ENCODE results near the gene DOCK6. TPM values are rescaled to one million over a fixed set of nuclear protein-coding genes. Genes with fewer than 3 reads are reported as not detected.

DOCK6 gene
- total and polyA plus RNA-seq, 2 of the 13 experiments (the other 11 are each of a cell fraction or from before 2014, with no cell fraction given): 5.4 to 38.1 TPM

DNA sequence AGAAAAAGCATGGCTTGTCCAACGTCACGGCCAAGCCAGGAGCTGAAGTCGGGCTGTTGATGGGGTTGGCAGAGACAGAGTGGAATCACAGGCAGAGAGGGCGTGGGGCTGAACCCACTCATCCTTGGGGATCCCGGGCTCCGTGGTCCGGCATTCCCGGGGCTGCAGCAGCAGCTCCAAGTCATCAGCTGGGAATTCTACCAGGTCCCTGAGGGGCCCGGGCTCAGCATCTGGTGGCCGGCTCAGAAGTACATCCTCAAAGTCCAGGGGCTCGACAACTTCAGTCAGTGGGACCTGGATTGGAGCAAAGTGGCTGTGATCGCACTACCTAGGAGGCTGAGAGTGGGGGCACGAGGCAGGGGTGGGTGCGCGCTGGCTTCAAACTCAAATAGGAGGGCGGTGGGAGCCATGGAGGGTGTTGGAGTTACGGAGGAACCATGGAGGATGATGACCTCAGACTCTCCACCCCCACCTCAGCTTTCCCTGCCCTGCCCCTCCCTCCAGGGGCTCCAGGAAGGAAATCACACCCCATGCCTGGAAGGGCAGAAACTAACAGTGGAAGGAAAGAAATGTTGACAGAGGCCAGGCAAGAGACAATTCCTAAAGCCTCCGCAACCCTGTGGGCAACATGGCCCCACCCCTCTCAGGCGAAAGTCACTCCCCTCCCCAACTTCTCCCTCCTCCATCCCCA is 9.5 kb downstream of the DOCK6 start:
- no peaks in the 10 kb centered on the region for H3K79me2 ChIP-seq (ENCODE audit: insufficient read depth, low read length)
- 97% methylated on average over 16 of the region's 19 CpGs for WGBS (ENCODE audit: low lambda C conversion rate)
- ATAC-seq: no peak
- no peak overlapping the region for H3K4me3 ChIP-seq (replicated peaks in 1 of 3; ENCODE audit: insufficient read depth in 1 of 3, low read depth in 2 of 3, low read length in 3 of 3)
- H4K20me1 ChIP-seq (ENCODE audit: insufficient read depth, low read length): peaks cover 4% of the 10 kb centered on the region; the same call in 1 of the 2 replicates
- ChIA-PET CTCF (ENCODE audit: low intra/inter-chr PET ratio, low total read pairs) (no interaction called here), POLR2A (no interaction called here)
- TF ChIP-seq MLLT10 (CRISPR knock-in tag; IDR thresholded peaks at IDR 0.05) (no peak), GATAD2A (CRISPR knock-in tag; IDR thresholded peaks at IDR 0.05) (no peak), TBX3 (IDR thresholded peaks at IDR 0.05; ENCODE audit: borderline replicate concordance) (no peak), ZNF557 (CRISPR knock-in tag; IDR thresholded peaks at IDR 0.05) (no peak), DMAP1 (CRISPR knock-in tag; IDR thresholded peaks at IDR 0.05) (no peak), ZNF326 (CRISPR knock-in tag; IDR thresholded peaks at IDR 0.05; ENCODE audit: borderline replicate concordance) (no peak)
- no peak overlapping the region for H3K27ac ChIP-seq (ENCODE audit: extremely low read length, insufficient read depth, low read length)
- FAIRE-seq: no peak
- peaks cover 5 to 19% of the 10 kb centered on the region in 2 experiments; a peak in 4 of 5 replicates for H3K36me3 ChIP-seq (replicated peaks in 1 of 2; ENCODE audit: control insufficient read depth in 1 of 2, insufficient read depth in 2 of 2, low read length in 2 of 2)
- H3K9me3 ChIP-seq (ENCODE audit: low read length): no peaks in the 10 kb centered on the region
- no peak for DNase-seq (ENCODE audit: low spot score)
- no TSS peak for BruUV-seq (replicated peaks)
- in situ Hi-C loops (cut with HindIII; ENCODE audit: extremely low pct_ligation_motif_present, low pct_unique_long_range_greater_than_20kb): no loop called here
- peaks cover 11% of the 10 kb centered on the region for H3K4me1 ChIP-seq (ENCODE audit: insufficient read depth, low read length)
- H3K4me2 ChIP-seq (ENCODE audit: low read depth, low read length): no peak overlapping the region
- intact Hi-C loops (cut with micrococcal nuclease; ENCODE audit: unreplicated experiment): no loop called here
- no peaks in the 10 kb centered on the region for H3K27me3 ChIP-seq (ENCODE audit: control insufficient read depth in 1 of 2, insufficient read depth in 2 of 2, low read length in 2 of 2)
- no peak overlapping the region for H3K9ac ChIP-seq (ENCODE audit: insufficient read depth, low read depth, low read length)
- H2AFZ ChIP-seq (ENCODE audit: low read length): no peak overlapping the region

DNA sequence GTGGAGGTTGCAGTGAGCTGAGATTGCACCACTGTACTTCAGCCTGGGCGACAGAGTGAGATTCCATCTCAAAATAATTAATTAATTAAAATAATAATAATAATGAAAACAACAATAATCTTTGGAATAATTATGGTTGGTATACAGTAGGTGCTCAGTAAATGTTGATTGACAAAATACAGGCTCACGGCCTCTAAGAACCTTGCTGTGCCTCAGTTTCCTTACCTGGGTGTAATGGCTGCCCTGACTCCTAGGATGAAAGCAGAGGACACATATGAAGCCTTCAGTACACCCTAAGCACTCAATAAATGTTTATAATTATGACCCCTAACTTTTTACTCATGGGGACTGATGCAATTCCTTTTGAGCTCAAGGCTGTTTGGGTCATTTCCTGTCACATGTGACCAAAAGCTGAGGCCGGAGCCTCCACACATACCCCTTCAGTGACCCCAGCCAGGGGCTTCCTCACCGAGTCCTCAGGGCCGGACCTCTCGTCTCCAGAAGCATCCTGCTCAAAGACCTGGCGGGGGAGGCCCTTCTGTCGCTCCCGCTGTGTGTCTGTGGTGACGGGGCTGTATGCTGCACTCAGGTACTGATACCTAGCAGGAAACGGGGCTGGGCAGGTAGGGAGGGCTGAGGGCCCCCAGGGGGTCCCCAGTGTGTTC is 10.5 kb downstream of the DOCK6 start:
- Histone ChIP-seq H3K9me3 (ENCODE audit: low read length) (no peaks in the 10 kb centered on the region), H3K4me1 (ENCODE audit: insufficient read depth, low read length) (peaks cover 9% of the 10 kb centered on the region), H2AFZ (ENCODE audit: low read length) (no peak overlapping the region), H3K27me3 (ENCODE audit: control insufficient read depth in 1 of 2, insufficient read depth in 2 of 2, low read length in 2 of 2) (no peaks in the 10 kb centered on the region), H3K36me3 (replicated peaks in 1 of 2; ENCODE audit: control insufficient read depth in 1 of 2, insufficient read depth in 2 of 2, low read length in 2 of 2) (peaks cover 8 to 25% of the 10 kb centered on the region in 2 experiments; a peak in 4 of 5 replicates), H4K20me1 (ENCODE audit: insufficient read depth, low read length) (peaks cover 4% of the 10 kb centered on the region; the same call in 1 of the 2 replicates), H3K9ac (ENCODE audit: insufficient read depth, low read depth, low read length) (no peak overlapping the region), H3K4me3 (replicated peaks in 1 of 3; ENCODE audit: insufficient read depth in 1 of 3, low read depth in 2 of 3, low read length in 3 of 3) (no peak overlapping the region), H3K27ac (ENCODE audit: extremely low read length, insufficient read depth, low read length) (no peak overlapping the region), H3K4me2 (ENCODE audit: low read depth, low read length) (no peak overlapping the region), H3K79me2 (ENCODE audit: insufficient read depth, low read length) (no peaks in the 10 kb centered on the region)
- intact Hi-C loops (cut with micrococcal nuclease; ENCODE audit: unreplicated experiment) (no loop called here), in situ Hi-C loops (cut with HindIII; ENCODE audit: extremely low pct_ligation_motif_present, low pct_unique_long_range_greater_than_20kb) (no loop called here)
- ATAC-seq (no peak), FAIRE-seq (no peak), DNase-seq (ENCODE audit: low spot score) (no peak)
- ChIA-PET CTCF (ENCODE audit: low intra/inter-chr PET ratio, low total read pairs) (no interaction called here), POLR2A (no interaction called here)
- peak; percentile 90 for TF ChIP-seq ZKSCAN8 (CRISPR knock-in tag; IDR thresholded peaks at IDR 0.05; ENCODE audit: borderline replicate concordance)
- TF ChIP-seq RBM22 (optimal IDR thresholded peaks at IDR 0.05; ENCODE audit: low read length): no peak
- 97% methylated on average over 10 of the region's 11 CpGs for WGBS (ENCODE audit: low lambda C conversion rate)
- BruUV-seq (replicated peaks): no TSS peak

Measured in HepG2 (cell line).